ENCODE data around the gene GALNT15.

Gene GALNT15

GRCh38 chr3:16270855-16271254, 96.4 kb downstream of the GALNT15 start:
- H3K4me3 ChIP-seq (ENCODE audit: low read length), result no peak overlapping the region
- no peaks in the 10 kb centered on the region for H4K20me1 ChIP-seq (ENCODE audit: insufficient read depth, low read length)
- no peaks in the 10 kb centered on the region for H3K27me3 ChIP-seq (ENCODE audit: low read depth, low read length)
- TF ChIP-seq, protein P1, sequence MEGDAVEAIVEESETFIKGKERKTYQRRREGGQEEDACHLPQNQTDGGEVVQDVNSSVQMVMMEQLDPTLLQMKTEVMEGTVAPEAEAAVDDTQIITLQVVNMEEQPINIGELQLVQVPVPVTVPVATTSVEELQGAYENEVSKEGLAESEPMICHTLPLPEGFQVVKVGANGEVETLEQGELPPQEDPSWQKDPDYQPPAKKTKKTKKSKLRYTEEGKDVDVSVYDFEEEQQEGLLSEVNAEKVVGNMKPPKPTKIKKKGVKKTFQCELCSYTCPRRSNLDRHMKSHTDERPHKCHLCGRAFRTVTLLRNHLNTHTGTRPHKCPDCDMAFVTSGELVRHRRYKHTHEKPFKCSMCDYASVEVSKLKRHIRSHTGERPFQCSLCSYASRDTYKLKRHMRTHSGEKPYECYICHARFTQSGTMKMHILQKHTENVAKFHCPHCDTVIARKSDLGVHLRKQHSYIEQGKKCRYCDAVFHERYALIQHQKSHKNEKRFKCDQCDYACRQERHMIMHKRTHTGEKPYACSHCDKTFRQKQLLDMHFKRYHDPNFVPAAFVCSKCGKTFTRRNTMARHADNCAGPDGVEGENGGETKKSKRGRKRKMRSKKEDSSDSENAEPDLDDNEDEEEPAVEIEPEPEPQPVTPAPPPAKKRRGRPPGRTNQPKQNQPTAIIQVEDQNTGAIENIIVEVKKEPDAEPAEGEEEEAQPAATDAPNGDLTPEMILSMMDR (IDR thresholded peaks at IDR 0.05; ENCODE audit: low read depth, low read length), result no peak
- TF ChIP-seq EZH2phosphoT487 (IDR thresholded peaks at IDR 0.05; ENCODE audit: low read depth), result no peak
- H3K9ac ChIP-seq (ENCODE audit: low read length), result no peak overlapping the region
- no peaks in the 10 kb centered on the region for H3K9me3 ChIP-seq (ENCODE audit: insufficient read depth, low read length)
- peaks cover 19% of the 10 kb centered on the region for H3K36me3 ChIP-seq (replicated peaks; ENCODE audit: low read depth, low read length)
- H3K4me2 ChIP-seq (ENCODE audit: low read length), result no peak overlapping the region
- H3K4me1 ChIP-seq (ENCODE audit: low read length), result peaks cover 17% of the 10 kb centered on the region
- H2AFZ ChIP-seq (ENCODE audit: low read depth, low read length), result no peak overlapping the region
- H3K79me2 ChIP-seq (ENCODE audit: low read length), result peaks cover 29% of the 10 kb centered on the region
- H3K27ac ChIP-seq (ENCODE audit: low read length), result no peak overlapping the region

DNA sequence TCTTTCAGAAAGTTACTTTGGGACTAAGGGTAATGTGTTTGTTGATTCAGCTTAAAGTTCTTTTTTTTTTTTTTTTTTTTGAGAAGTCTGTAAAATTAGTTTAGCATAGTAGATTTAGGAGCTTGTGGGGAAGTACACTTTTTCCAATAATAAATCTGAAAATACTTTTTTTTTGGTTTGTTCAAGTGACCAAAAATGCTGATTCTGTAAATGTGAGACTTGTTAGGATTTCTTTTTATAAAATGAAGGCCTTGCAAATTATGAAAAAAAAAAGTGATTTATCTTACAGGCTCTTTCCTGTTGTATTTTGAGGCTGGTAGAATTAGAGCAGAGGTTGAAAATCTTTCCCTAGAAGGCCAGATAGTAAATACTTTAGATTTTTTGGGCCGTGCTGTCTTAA, 98.1 kb downstream of the GALNT15 start:
- no peak overlapping the region for H3K27ac ChIP-seq (ENCODE audit: low read length)
- peaks cover 11% of the 10 kb centered on the region for H3K79me2 ChIP-seq (ENCODE audit: low read length)
- no peak overlapping the region for H3K9ac ChIP-seq (ENCODE audit: low read length)
- H3K9me3 ChIP-seq (ENCODE audit: insufficient read depth, low read length), result no peaks in the 10 kb centered on the region
- no peaks in the 10 kb centered on the region for H4K20me1 ChIP-seq (ENCODE audit: insufficient read depth, low read length)
- H3K36me3 ChIP-seq (replicated peaks; ENCODE audit: low read depth, low read length), result peaks cover 22% of the 10 kb centered on the region
- no peak overlapping the region for H3K4me2 ChIP-seq (ENCODE audit: low read length)
- no peak overlapping the region for H2AFZ ChIP-seq (ENCODE audit: low read depth, low read length)
- H3K27me3 ChIP-seq (ENCODE audit: low read depth, low read length), result no peaks in the 10 kb centered on the region
- H3K4me1 ChIP-seq (ENCODE audit: low read length), result peaks cover 2% of the 10 kb centered on the region; the same call in 1 of the 2 replicates
- no peak overlapping the region for H3K4me3 ChIP-seq (ENCODE audit: low read length)
- TF ChIP-seq, protein P1 (IDR thresholded peaks at IDR 0.05; ENCODE audit: low read depth, low read length), result no peak
- no peak for TF ChIP-seq EZH2phosphoT487 (IDR thresholded peaks at IDR 0.05; ENCODE audit: low read depth)

DNA sequence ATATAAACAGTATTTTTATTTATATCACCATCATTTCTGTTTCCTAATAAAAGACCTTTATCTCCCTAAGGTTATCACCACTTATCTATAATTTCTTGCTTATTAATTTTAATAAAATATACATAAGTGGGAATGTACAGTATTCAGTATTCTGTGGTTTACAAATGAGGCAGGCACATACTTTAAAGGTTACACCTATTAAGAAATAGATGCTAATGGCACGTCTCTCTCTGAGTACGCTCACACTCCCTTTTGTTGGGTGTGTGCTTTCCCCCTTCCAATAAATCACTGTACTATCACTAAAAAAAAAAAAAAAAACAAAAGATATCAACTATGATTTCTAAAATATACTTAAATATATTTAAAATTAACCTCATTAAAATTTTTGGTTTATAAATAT, 99.4 kb downstream of the GALNT15 start:
- Histone ChIP-seq H3K36me3 (replicated peaks; ENCODE audit: low read depth, low read length) (peaks cover 23% of the 10 kb centered on the region), H3K79me2 (ENCODE audit: low read length) (peaks cover 3% of the 10 kb centered on the region; the same call in 1 of the 2 replicates), H3K4me2 (ENCODE audit: low read length) (no peak overlapping the region), H3K4me3 (ENCODE audit: low read length) (no peak overlapping the region), H3K9me3 (ENCODE audit: insufficient read depth, low read length) (no peaks in the 10 kb centered on the region), H2AFZ (ENCODE audit: low read depth, low read length) (no peak overlapping the region), H3K4me1 (ENCODE audit: low read length) (no peaks in the 10 kb centered on the region), H4K20me1 (ENCODE audit: insufficient read depth, low read length) (no peaks in the 10 kb centered on the region), H3K27me3 (ENCODE audit: low read depth, low read length) (no peaks in the 10 kb centered on the region), H3K27ac (ENCODE audit: low read length) (no peak overlapping the region), H3K9ac (ENCODE audit: low read length) (no peak overlapping the region)
- TF ChIP-seq, protein P1 (IDR thresholded peaks at IDR 0.05; ENCODE audit: low read depth, low read length), result no peak

- H3K4me1 ChIP-seq (ENCODE audit: low read length), result no peaks in the 10 kb centered on the region
- H3K27ac ChIP-seq (ENCODE audit: low read length), result no peak overlapping the region
- no peak overlapping the region for H3K9ac ChIP-seq (ENCODE audit: low read length)
- no peaks in the 10 kb centered on the region for H3K27me3 ChIP-seq (ENCODE audit: low read depth, low read length)
- no peak overlapping the region for H2AFZ ChIP-seq (ENCODE audit: low read depth, low read length)
- H3K4me2 ChIP-seq (ENCODE audit: low read length), result no peak overlapping the region
- H3K4me3 ChIP-seq (ENCODE audit: low read length), result no peak overlapping the region
- H4K20me1 ChIP-seq (ENCODE audit: insufficient read depth, low read length), result no peaks in the 10 kb centered on the region
- H3K79me2 ChIP-seq (ENCODE audit: low read length), result no peaks in the 10 kb centered on the region
- peaks cover 9% of the 10 kb centered on the region for H3K36me3 ChIP-seq (replicated peaks; ENCODE audit: low read depth, low read length)
- H3K9me3 ChIP-seq (ENCODE audit: insufficient read depth, low read length), result no peaks in the 10 kb centered on the region
- no peak for TF ChIP-seq EZH2phosphoT487 (IDR thresholded peaks at IDR 0.05; ENCODE audit: low read depth)
- TF ChIP-seq, protein P1 (IDR thresholded peaks at IDR 0.05; ENCODE audit: low read depth, low read length), result no peak
Observed at GRCh38 chr3:16277471-16277870, 103.0 kb downstream of the GALNT15 start.
